ENCODE data around the gene CACNA1C. TPM values are rescaled to one million over a fixed set of nuclear protein-coding genes. Genes with fewer than 3 reads are reported as not detected.
A peak's percentile ranks its signal among the peaks of the same experiment; 100 is the strongest.

Gene CACNA1C
- total RNA-seq, 4 donors from 2014 or later, result 1.5 to 13.5 (median 2.1) TPM

GRCh38 chr12:2035431-2036055 is 17.2 kb upstream of the CACNA1C start:
- intact Hi-C loops (cut with DNase I), result no loop called here
- H3K9me3 ChIP-seq, result no peaks in the 10 kb centered on the region
- H3K27ac ChIP-seq, result no peak overlapping the region
- 57 to 62% methylated on average over 15 of the region's 15 CpGs for WGBS, 2 donors
- H3K4me3 ChIP-seq, result peak overlapping the region in 3 of 4 donors; percentile 22 to 57 (median 31)
- DNase-seq, result no peak
- H3K4me1 ChIP-seq, result peaks cover 5 to 13% (median 12%) of the 10 kb centered on the region in 3 donors
- no peaks in the 10 kb centered on the region for H3K36me3 ChIP-seq
- TF ChIP-seq POLR2A (IDR thresholded peaks at IDR 0.05) (no peak), CTCF (IDR thresholded peaks at IDR 0.05) (no peak)
- H3K27me3 ChIP-seq, result peaks cover 0 to 35% (median 0%) of the 10 kb centered on the region in 4 donors

GRCh38 chr12:2039034-2039433 is 13.8 kb upstream of the CACNA1C start:
- no peak for DNase-seq
- peaks cover 0 to 28% (median 0%) of the 10 kb centered on the region in 4 donors for H3K27me3 ChIP-seq

GRCh38 chr12:2043054-2043453 is 9.7 kb upstream of the CACNA1C start:
- H3K27me3 ChIP-seq, result peaks cover 0 to 19% (median 0%) of the 10 kb centered on the region in 4 donors
- no peak for DNase-seq
- WGBS, 2 donors, result 86 to 94% methylated on average over 2 of the region's 2 CpGs
- intact Hi-C loops (cut with DNase I), result loop anchor here (10.0 kb wide), 1 partner anchor 98 kb away; no protein-coding TSS in a partner anchor
- no peaks in the 10 kb centered on the region for H3K9me3 ChIP-seq
- no peaks in the 10 kb centered on the region for H3K4me1 ChIP-seq
- no peak for TF ChIP-seq POLR2A (IDR thresholded peaks at IDR 0.05)
- no peak for TF ChIP-seq CTCF (IDR thresholded peaks at IDR 0.05)
- H3K4me3 ChIP-seq, result no peak overlapping the region
- no peak overlapping the region for H3K27ac ChIP-seq
- no peaks in the 10 kb centered on the region for H3K36me3 ChIP-seq

More at GRCh38 chr12:2039034-2039433, 13.8 kb upstream of the CACNA1C start:
- Histone ChIP-seq H3K36me3 (no peaks in the 10 kb centered on the region), H3K4me1 (peaks cover 5 to 13% (median 12%) of the 10 kb centered on the region in 3 donors), H3K27ac (no peak overlapping the region), H3K9me3 (no peaks in the 10 kb centered on the region), H3K4me3 (no peak overlapping the region)
- TF ChIP-seq CTCF (IDR thresholded peaks at IDR 0.05), result no peak
- intact Hi-C loops (cut with DNase I), result no loop called here

GRCh38 chr12:2044165-2044564 is 8.6 kb upstream of the CACNA1C start:
- Histone ChIP-seq H3K4me1 (no peaks in the 10 kb centered on the region), H3K27ac (no peak overlapping the region), H3K4me3 (no peak overlapping the region), H3K36me3 (no peaks in the 10 kb centered on the region), H3K27me3 (peaks cover 0 to 28% (median 0%) of the 10 kb centered on the region in 4 donors), H3K9me3 (no peaks in the 10 kb centered on the region)
- DNase-seq, result no peak
- no peak for TF ChIP-seq CTCF (IDR thresholded peaks at IDR 0.05)
- no peak for TF ChIP-seq POLR2A (IDR thresholded peaks at IDR 0.05)
- intact Hi-C loops (cut with DNase I), result loop anchor here (10.0 kb wide), 1 partner anchor 99 kb away; no protein-coding TSS in a partner anchor
- WGBS, 2 donors, result 75 to 79% methylated on average over 6 of the region's 6 CpGs

GRCh38 chr12:2046957-2047356 is 5.8 kb upstream of the CACNA1C start:
- intact Hi-C loops (cut with DNase I), result loop anchor here (10.0 kb wide), 1 partner anchor 102 kb away; no protein-coding TSS in a partner anchor
- Histone ChIP-seq H3K36me3 (no peaks in the 10 kb centered on the region), H3K27ac (no peak overlapping the region), H3K9me3 (no peaks in the 10 kb centered on the region), H3K4me3 (no peak overlapping the region), H3K27me3 (peaks cover 0 to 53% (median 0%) of the 10 kb centered on the region in 4 donors), H3K4me1 (peaks cover 0 to 4% (median 1%) of the 10 kb centered on the region in 3 donors)
- TF ChIP-seq POLR2A (IDR thresholded peaks at IDR 0.05), result no peak
- 63 to 69% methylated on average over 2 to 4 of the region's 4 CpGs for WGBS, 2 donors
- DNase-seq, result no peak

All from esophagus squamous epithelium (tissue), 5 donors.